Trophoblast cell (in vitro differentiated cells and primary cell): ENCODE data around the gene FAM3D.

ENCODE experiments used
- DNase-seq, 2 donors: peaks; one replicate each; pipeline ENCODE4 v3.0.0-alpha.2; 2016
- H2AFZ ChIP-seq: 2 replicates; pipeline ENCODE4 v1.6.1; 2013; ENCODE audit warnings: low read length, moderate library complexity, mild to moderate bottlenecking; ENCODE audit not compliant: insufficient read depth, poor library complexity
- H2AK5ac ChIP-seq: 2 replicates; pipeline ENCODE4 v1.6.1; 2013; ENCODE audit warnings: mild to moderate bottlenecking, low read length
- H2BK120ac ChIP-seq: 2 replicates; pipeline ENCODE4 v1.6.1; 2013; ENCODE audit warnings: low read length, mild to moderate bottlenecking, moderate library complexity; ENCODE audit not compliant: insufficient read depth, poor library complexity
- H2BK12ac ChIP-seq: 2 replicates; pipeline ENCODE4 v1.6.1; 2013; ENCODE audit warnings: mild to moderate bottlenecking, low read length, moderate library complexity
- H2BK5ac ChIP-seq: 2 replicates; pipeline ENCODE4 v1.6.1; 2013; ENCODE audit warnings: low read length, low read depth, moderate library complexity, mild to moderate bottlenecking; ENCODE audit not compliant: poor library complexity
- H3K14ac ChIP-seq: 2 replicates; pipeline ENCODE4 v1.6.1; 2013; ENCODE audit warnings: mild to moderate bottlenecking, low read length
- H3K18ac ChIP-seq: 2 replicates; pipeline ENCODE4 v1.6.1; 2013; ENCODE audit warnings: mild to moderate bottlenecking, low read length
- H3K23ac ChIP-seq: 2 replicates; pipeline ENCODE4 v1.6.1; 2013; ENCODE audit warnings: low read length
- H3K27ac ChIP-seq: 2 replicates; pipeline ENCODE4 v1.5.1; 2013; ENCODE audit warnings: low read depth, mild to moderate bottlenecking, inconsistent platforms, low read length, moderate library complexity
- H3K27me3 ChIP-seq: 2 replicates; pipeline ENCODE4 v1.6.1; 2013; ENCODE audit warnings: inconsistent platforms, mild to moderate bottlenecking, low read length, moderate library complexity; ENCODE audit not compliant: insufficient read depth
- H3K36me3 ChIP-seq, 2 experiments: 1 replicate in 1 of 2; 2 replicates in 1 of 2; pipeline ENCODE4 v1.6.1; 2013; ENCODE audit warnings: low read length in 2 of 2, mild to moderate bottlenecking in 2 of 2, moderate library complexity in 1 of 2; ENCODE audit not compliant: insufficient read depth in 2 of 2, control insufficient read depth in 1 of 2
- H3K4ac ChIP-seq: 2 replicates; pipeline ENCODE4 v1.6.1; 2013; ENCODE audit warnings: low read depth, mild to moderate bottlenecking, low read length, moderate library complexity
- H3K4me1 ChIP-seq, 2 experiments: 1 replicate in 1 of 2; 2 replicates in 1 of 2; pipeline ENCODE4 v1.6.1; 2013; ENCODE audit warnings: low read length in 2 of 2, mild to moderate bottlenecking in 2 of 2, moderate library complexity in 1 of 2; ENCODE audit not compliant: insufficient read depth in 2 of 2, control insufficient read depth in 1 of 2
- H3K4me2 ChIP-seq: 2 replicates; pipeline ENCODE4 v1.6.1; 2013; ENCODE audit warnings: inconsistent platforms, mild to moderate bottlenecking, low read length, moderate library complexity
- H3K4me3 ChIP-seq: 2 replicates; pipeline ENCODE4 v1.5.1; 2013; ENCODE audit warnings: mild to moderate bottlenecking, low read depth, low read length, inconsistent platforms
- H3K79me1 ChIP-seq: one replicate; pipeline ENCODE4 v1.6.1; 2013; ENCODE audit warnings: low read length
- H3K79me2 ChIP-seq: 2 replicates; pipeline ENCODE4 v1.6.1; 2013; ENCODE audit warnings: low read length, mild to moderate bottlenecking; ENCODE audit not compliant: control insufficient read depth, insufficient read depth, poor library complexity
- H3K9ac ChIP-seq: 2 replicates; pipeline ENCODE4 v1.6.1; 2013; ENCODE audit warnings: mild to moderate bottlenecking, low read length
- H3K9me3 ChIP-seq: 2 replicates; pipeline ENCODE4 v1.6.1; 2013; ENCODE audit warnings: low read depth, mild to moderate bottlenecking, control low read depth, inconsistent platforms, low read length; ENCODE audit not compliant: insufficient read depth
- H4K12ac ChIP-seq: 2 replicates; pipeline ENCODE4 v1.6.1; 2013; ENCODE audit warnings: low read depth, mild to moderate bottlenecking, low read length, moderate library complexity
- H4K8ac ChIP-seq: 2 replicates; pipeline ENCODE4 v1.6.1; 2013; ENCODE audit warnings: low read depth, mild to moderate bottlenecking, low read length, moderate library complexity
- H4K91ac ChIP-seq: one replicate; pipeline ENCODE4 v1.6.1; 2013; ENCODE audit warnings: low read depth, mild to moderate bottlenecking, low read length, moderate library complexity
- WGBS: extraction: QIAGEN DNeasy Blood & Tissue Kit; methylation state at CpG from one replicate; pipeline ENCODE4 v1.1.7; 2013; ENCODE audit warnings: missing lambda C conversion rate; ENCODE audit not compliant: insufficient read length, insufficient coverage; ENCODE audit errors: extremely low coverage; 5-methylcytosine and 5-hydroxymethylcytosine counted together

FAM3D gene

GRCh38 chr3:58622892-58623291 is 43.7 kb downstream of the FAM3D start:
- H3K79me2 ChIP-seq = no peaks in the 10 kb centered on the region
- H2BK12ac ChIP-seq = no peak overlapping the region
- H3K27ac ChIP-seq = no peak overlapping the region
- H3K4me3 ChIP-seq = no peak overlapping the region
- H2AK5ac ChIP-seq = no peak overlapping the region
- H3K36me3 ChIP-seq = no peaks in the 10 kb centered on the region
- H2BK120ac ChIP-seq = no peak overlapping the region
- H3K79me1 ChIP-seq = no peaks in the 10 kb centered on the region
- no peak overlapping the region for H3K14ac ChIP-seq
- H4K91ac ChIP-seq = no peak overlapping the region
- H4K12ac ChIP-seq = no peak overlapping the region
- WGBS = no CpG with 5 or more reads among the region's 8 CpGs
- no peak overlapping the region for H2BK5ac ChIP-seq
- H3K9me3 ChIP-seq = no peaks in the 10 kb centered on the region
- H3K9ac ChIP-seq = no peak overlapping the region
- DNase-seq = no peak
- no peaks in the 10 kb centered on the region for H3K4me1 ChIP-seq
- H3K4ac ChIP-seq = no peak overlapping the region
- H3K23ac ChIP-seq = no peak overlapping the region
- H2AFZ ChIP-seq = no peak overlapping the region
- no peaks in the 10 kb centered on the region for H3K27me3 ChIP-seq
- H3K4me2 ChIP-seq = no peak overlapping the region
- no peak overlapping the region for H4K8ac ChIP-seq
- no peak overlapping the region for H3K18ac ChIP-seq

- Histone ChIP-seq H3K36me3 (no peaks in the 10 kb centered on the region), H2AK5ac (no peak overlapping the region), H2BK120ac (no peak overlapping the region), H4K91ac (no peak overlapping the region), H3K4me2 (no peak overlapping the region), H4K8ac (no peak overlapping the region), H2BK5ac (no peak overlapping the region), H4K12ac (no peak overlapping the region), H3K4ac (no peak overlapping the region), H3K9ac (no peak overlapping the region), H2BK12ac (no peak overlapping the region), H2AFZ (no peak overlapping the region), H3K27me3 (no peaks in the 10 kb centered on the region), H3K79me2 (no peaks in the 10 kb centered on the region), H3K23ac (no peak overlapping the region), H3K79me1 (no peaks in the 10 kb centered on the region), H3K27ac (no peak overlapping the region), H3K4me3 (no peak overlapping the region), H3K18ac (no peak overlapping the region), H3K4me1 (peaks cover 0 to 3% of the 10 kb centered on the region in 2 experiments), H3K14ac (no peak overlapping the region), H3K9me3 (no peaks in the 10 kb centered on the region)
- no CpG with 5 or more reads among the region's 4 CpGs for WGBS
- DNase-seq = peak; percentile 57 to 72
Observed at GRCh38 chr3:58622436-58622835, 44.1 kb downstream of the FAM3D start.

GRCh38 chr3:58621086-58621830 is 45.3 kb downstream of the FAM3D start:
- no peak overlapping the region for H2AK5ac ChIP-seq
- H2BK12ac ChIP-seq = no peak overlapping the region
- no peaks in the 10 kb centered on the region for H3K79me2 ChIP-seq
- no peak overlapping the region for H3K9ac ChIP-seq
- H3K4me1 ChIP-seq = peaks cover 4 to 8% of the 10 kb centered on the region in 2 experiments
- H4K12ac ChIP-seq = no peak overlapping the region
- H4K8ac ChIP-seq = no peak overlapping the region
- no peak overlapping the region for H2AFZ ChIP-seq
- H3K36me3 ChIP-seq = no peaks in the 10 kb centered on the region
- H3K4me2 ChIP-seq = no peak overlapping the region
- no peaks in the 10 kb centered on the region for H3K27me3 ChIP-seq
- no peak overlapping the region for H3K18ac ChIP-seq
- H2BK5ac ChIP-seq = no peak overlapping the region
- no peak overlapping the region for H2BK120ac ChIP-seq
- H3K4me3 ChIP-seq = no peak overlapping the region
- H3K14ac ChIP-seq = no peak overlapping the region
- no peaks in the 10 kb centered on the region for H3K9me3 ChIP-seq
- no CpG with 5 or more reads among the region's 6 CpGs for WGBS
- no peak for DNase-seq
- H3K23ac ChIP-seq = no peak overlapping the region
- H4K91ac ChIP-seq = no peak overlapping the region
- H3K4ac ChIP-seq = no peak overlapping the region
- no peak overlapping the region for H3K27ac ChIP-seq
- peaks cover 3% of the 10 kb centered on the region for H3K79me1 ChIP-seq

- Histone ChIP-seq H3K27ac (no peak overlapping the region), H3K9me3 (no peaks in the 10 kb centered on the region), H4K91ac (no peak overlapping the region), H3K4me2 (no peak overlapping the region), H3K27me3 (no peaks in the 10 kb centered on the region), H2BK12ac (no peak overlapping the region), H3K79me2 (no peaks in the 10 kb centered on the region), H2BK5ac (no peak overlapping the region), H3K4ac (no peak overlapping the region), H3K14ac (no peak overlapping the region), H2BK120ac (no peak overlapping the region), H4K8ac (no peak overlapping the region), H3K4me1 (peaks cover 4 to 8% of the 10 kb centered on the region in 2 experiments), H2AFZ (no peak overlapping the region), H4K12ac (no peak overlapping the region), H3K36me3 (no peaks in the 10 kb centered on the region), H3K9ac (no peak overlapping the region), H3K23ac (no peak overlapping the region), H3K4me3 (no peak overlapping the region), H3K18ac (no peak overlapping the region), H2AK5ac (no peak overlapping the region), H3K79me1 (peaks cover 3% of the 10 kb centered on the region)
- WGBS = no CpG with 5 or more reads among the region's 8 CpGs
- DNase-seq = no peak
Observed at GRCh38 chr3:58620421-58620820, 46.2 kb downstream of the FAM3D start.
